Left ventricle myocardium inferior (tissue), 1 donor: ENCODE data around the gene FBH1. TPM values are rescaled to one million over a fixed set of nuclear protein-coding genes. Genes with fewer than 3 reads are reported as not detected.

Experiments
- DNase-seq: peaks from one replicate; pipeline ENCODE4 v3.0.0-alpha.2; 2020
- H3K27ac ChIP-seq: fragments of 200-600 bp; replicated peaks from 2 replicates; pipeline ENCODE4 v1.8.0; 2021
- H3K27me3 ChIP-seq: fragments of 200-600 bp; 2 replicates; pipeline ENCODE4 v1.8.0; 2021; ENCODE audit warnings: low read depth
- H3K36me3 ChIP-seq: fragments of 200-600 bp; 2 replicates; pipeline ENCODE4 v1.8.0; 2021
- H3K4me1 ChIP-seq: fragments of 200-600 bp; 2 replicates; pipeline ENCODE4 v1.8.0; 2021
- H3K4me3 ChIP-seq: fragments of 200-600 bp; 2 replicates; pipeline ENCODE4 v1.8.0; 2021; ENCODE audit warnings: mild to moderate bottlenecking, moderate library complexity
- H3K9me3 ChIP-seq: fragments of 200-600 bp; replicated peaks from 2 replicates; pipeline ENCODE4 v1.8.0; 2021
- intact Hi-C: fragments of 100-400 bp; cut with micrococcal nuclease; formaldehyde crosslinking; loops from one replicate; pipeline ENCODE4 v1.11.0; 2022
- total RNA-seq: library from RNA; stranded (reverse); fragmentation: NEBNext Ultra II Directional; extraction: Animal tissue kit (Norgen Biotek cat#: 25700); gene quantifications from one replicate; pipeline ENCODE4 v1.2.1, GENCODE V29; 2021
- TF ChIP-seq, protein P1 (sequence below): fragments of 200-600 bp; IDR thresholded peaks from 2 replicates; pipeline ENCODE4 v1.8.0; 2021; ENCODE audit warnings: antibody characterized with exemption, mild to moderate bottlenecking, borderline replicate concordance
- donor health status: DM: no; HTN: yes; CAD: no; lungs with severe emphysema.

The FBH1 gene
- total RNA-seq, 1 donor from 2014 or later = 75.5 TPM

DNA sequence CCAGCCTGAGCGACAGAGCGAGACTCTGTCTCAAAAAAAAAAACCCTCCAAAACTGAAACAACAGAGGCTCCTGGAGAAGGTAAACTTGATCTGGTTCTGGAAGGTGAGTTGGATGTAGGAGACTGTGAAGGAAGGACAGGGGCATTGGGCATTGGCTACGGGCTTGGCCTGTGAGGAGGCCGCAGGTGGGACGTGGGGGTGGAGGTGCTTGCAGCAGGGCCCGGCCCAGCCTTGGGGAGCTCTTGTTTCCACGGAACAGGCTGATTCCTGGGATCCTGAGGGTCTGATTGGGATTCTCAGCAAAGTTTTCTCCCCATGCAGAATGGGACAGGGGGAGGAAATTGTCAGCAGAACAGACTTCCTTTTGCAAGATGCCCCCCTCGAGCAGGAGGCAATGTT, 56.7 kb downstream of the FBH1 start:
- Histone ChIP-seq H3K9me3 (no peaks in the 10 kb centered on the region), H3K4me3 (no peak overlapping the region), H3K27me3 (peaks cover 3% of the 10 kb centered on the region), H3K4me1 (peaks cover 78% of the 10 kb centered on the region), H3K36me3 (peaks cover under 1% of the 10 kb centered on the region), H3K27ac (peak overlapping the region; percentile 87)
- TF ChIP-seq, protein P1, sequence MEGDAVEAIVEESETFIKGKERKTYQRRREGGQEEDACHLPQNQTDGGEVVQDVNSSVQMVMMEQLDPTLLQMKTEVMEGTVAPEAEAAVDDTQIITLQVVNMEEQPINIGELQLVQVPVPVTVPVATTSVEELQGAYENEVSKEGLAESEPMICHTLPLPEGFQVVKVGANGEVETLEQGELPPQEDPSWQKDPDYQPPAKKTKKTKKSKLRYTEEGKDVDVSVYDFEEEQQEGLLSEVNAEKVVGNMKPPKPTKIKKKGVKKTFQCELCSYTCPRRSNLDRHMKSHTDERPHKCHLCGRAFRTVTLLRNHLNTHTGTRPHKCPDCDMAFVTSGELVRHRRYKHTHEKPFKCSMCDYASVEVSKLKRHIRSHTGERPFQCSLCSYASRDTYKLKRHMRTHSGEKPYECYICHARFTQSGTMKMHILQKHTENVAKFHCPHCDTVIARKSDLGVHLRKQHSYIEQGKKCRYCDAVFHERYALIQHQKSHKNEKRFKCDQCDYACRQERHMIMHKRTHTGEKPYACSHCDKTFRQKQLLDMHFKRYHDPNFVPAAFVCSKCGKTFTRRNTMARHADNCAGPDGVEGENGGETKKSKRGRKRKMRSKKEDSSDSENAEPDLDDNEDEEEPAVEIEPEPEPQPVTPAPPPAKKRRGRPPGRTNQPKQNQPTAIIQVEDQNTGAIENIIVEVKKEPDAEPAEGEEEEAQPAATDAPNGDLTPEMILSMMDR = no peak
- no peak for DNase-seq
- intact Hi-C loops = no loop called here

DNA sequence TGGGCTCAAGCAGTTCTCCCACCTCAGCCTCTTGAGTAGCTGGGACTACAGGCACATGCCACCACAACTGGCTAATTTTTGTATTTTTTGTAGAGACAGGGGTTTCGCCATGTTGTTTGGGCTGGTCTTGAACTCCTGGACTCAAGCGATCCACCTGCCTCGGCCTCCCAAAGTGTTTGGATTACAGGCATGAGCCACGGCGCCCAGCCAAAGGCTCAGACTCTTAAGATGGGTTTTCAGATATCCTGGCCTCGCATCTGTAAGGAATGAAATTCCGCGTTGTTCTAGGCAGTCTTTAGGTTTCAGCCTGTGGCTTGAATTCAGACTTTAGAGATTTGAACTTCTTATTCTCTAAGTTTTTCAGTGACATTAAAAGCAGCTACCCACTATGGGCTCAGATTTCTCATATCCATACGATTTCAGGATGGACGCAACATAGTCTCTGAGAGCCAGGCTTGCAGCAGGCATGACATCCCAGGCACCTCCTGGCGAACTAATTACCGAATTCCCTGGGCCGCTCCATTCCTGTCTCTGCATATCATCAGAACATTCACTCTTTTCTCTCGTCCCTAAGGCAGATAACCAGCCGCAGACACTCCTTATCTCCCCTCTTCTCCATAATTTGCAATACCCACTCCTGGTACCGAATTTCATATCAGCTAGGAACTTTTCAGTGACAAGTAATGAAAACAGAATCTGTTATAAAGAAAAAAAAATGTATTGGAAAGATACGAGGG, 57.6 kb downstream of the FBH1 start:
- Histone ChIP-seq H3K4me1 (peaks cover 69% of the 10 kb centered on the region), H3K27me3 (peaks cover 3% of the 10 kb centered on the region), H3K4me3 (no peak overlapping the region), H3K9me3 (no peaks in the 10 kb centered on the region), H3K27ac (peak overlapping the region; percentile 87), H3K36me3 (peaks cover 5% of the 10 kb centered on the region)
- no peak for DNase-seq
- TF ChIP-seq, protein P1 = no peak
- intact Hi-C loops = no loop called here

DNA sequence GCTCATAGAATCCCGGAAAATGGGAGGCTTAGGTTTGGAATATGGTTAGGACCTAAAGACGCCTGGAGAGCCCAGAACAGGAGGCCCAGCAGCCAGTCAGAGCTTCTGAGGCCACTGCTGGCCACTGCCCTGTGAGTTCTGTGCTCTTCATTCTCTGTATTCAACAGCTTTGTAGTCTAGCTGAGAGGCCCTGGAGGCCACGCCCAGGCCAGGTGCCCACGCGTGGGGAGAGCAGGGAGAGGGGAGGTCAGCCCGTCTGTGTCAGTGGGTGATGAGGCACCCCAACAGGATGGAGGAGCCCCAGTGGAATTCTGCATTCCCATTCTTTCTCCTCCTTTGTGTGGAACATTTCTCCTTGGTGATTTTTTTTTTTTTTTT, 58.2 kb downstream of the FBH1 start:
- no peak overlapping the region for H3K27ac ChIP-seq
- peaks cover 65% of the 10 kb centered on the region for H3K4me1 ChIP-seq
- H3K36me3 ChIP-seq = peaks cover 5% of the 10 kb centered on the region
- no peaks in the 10 kb centered on the region for H3K9me3 ChIP-seq
- H3K4me3 ChIP-seq = no peak overlapping the region
- DNase-seq = no peak
- TF ChIP-seq, protein P1 = no peak
- peaks cover 3% of the 10 kb centered on the region for H3K27me3 ChIP-seq
- intact Hi-C loops = no loop called here

DNA sequence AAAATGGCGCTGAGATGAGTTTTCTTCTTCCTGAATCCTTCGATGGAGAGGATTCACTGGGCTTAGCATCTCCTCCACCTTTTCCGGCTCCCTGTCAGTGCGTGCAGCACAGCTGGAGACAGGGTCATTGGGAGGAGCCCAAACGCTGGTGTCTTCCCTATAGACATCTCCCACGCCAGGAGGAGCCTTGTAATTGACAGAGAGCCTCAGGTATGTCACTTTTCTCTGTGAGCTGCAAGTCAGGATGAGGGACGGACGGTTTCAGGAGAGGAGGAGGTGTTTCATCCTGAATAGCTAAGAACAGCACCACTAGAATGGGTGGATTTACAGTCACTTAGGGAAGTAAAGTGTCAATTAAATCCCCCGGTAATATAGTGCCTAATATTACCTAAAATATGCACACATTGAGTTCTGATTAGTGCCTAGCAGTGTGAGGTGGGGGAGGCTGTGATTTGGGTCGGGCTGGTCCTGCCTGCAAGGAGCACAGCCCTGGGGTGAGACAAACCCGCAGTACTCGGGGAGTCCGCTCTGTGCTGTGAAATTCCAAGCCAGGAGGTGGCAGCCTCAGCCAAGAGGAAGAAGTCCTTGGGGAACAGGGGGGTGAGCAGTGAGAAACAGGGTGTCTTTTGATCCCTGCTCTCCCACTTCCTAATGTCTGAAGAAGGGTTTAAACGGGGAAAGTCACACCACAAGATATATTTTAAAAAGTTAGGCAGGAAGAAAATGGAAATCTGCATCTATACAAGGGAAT, 59.1 kb downstream of the FBH1 start:
- Histone ChIP-seq H3K27me3 (peaks cover 3% of the 10 kb centered on the region), H3K4me1 (peaks cover 55% of the 10 kb centered on the region), H3K4me3 (no peak overlapping the region), H3K36me3 (peaks cover 13% of the 10 kb centered on the region), H3K9me3 (no peaks in the 10 kb centered on the region), H3K27ac (peak overlapping the region; percentile 63)
- TF ChIP-seq, protein P1 = peak; percentile 59
- intact Hi-C loops = no loop called here
- peak; percentile 59 for DNase-seq

DNA sequence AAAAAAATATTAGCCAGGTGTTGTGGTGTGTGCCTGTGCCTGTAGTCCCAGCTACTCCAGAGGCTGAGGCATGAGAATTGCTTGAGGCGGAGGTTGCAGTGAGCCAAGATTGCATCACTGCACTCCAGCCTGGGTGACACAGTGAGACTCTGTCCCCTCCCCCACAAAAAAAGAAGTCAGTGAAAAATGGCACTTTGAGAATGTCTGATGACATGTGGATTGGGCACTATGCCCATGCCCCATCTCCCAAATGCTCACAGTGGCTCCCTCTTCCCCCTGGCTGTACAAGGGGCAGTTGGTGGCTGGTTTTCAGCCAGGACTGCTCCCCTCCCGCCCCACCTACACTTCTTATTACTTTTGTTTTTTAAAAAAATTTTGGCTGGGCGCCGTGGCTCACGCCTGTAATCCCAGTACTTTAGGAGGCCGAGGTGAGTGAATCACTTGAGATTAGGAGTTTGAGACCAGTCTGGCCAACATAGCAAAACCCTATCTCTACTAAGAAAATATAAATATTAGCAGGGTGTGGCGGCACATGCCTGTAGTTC, 61.2 kb downstream of the FBH1 start:
- DNase-seq = peak; percentile 38
- Histone ChIP-seq H3K4me1 (peaks cover 36% of the 10 kb centered on the region), H3K9me3 (no peaks in the 10 kb centered on the region), H3K27me3 (peaks cover 3% of the 10 kb centered on the region), H3K4me3 (no peak overlapping the region), H3K36me3 (peaks cover 30% of the 10 kb centered on the region), H3K27ac (peak overlapping the region; percentile 63)
- intact Hi-C loops = no loop called here
- TF ChIP-seq, protein P1 = no peak
